ENCODE results near the gene SATB1.

The SATB1 gene

GRCh38 chr3:18431266-18431665 is 6.1 kb upstream of the SATB1 start:
- no peak for DNase-seq (ENCODE audit: low read depth)

GRCh38 chr3:18428991-18429745 is 4.0 kb upstream of the SATB1 start:
- DNase-seq (ENCODE audit: low read depth): no peak

- no peak for DNase-seq (ENCODE audit: low read depth)
Measured at GRCh38 chr3:18428036-18428435, 2.9 kb upstream of the SATB1 start.

DNA sequence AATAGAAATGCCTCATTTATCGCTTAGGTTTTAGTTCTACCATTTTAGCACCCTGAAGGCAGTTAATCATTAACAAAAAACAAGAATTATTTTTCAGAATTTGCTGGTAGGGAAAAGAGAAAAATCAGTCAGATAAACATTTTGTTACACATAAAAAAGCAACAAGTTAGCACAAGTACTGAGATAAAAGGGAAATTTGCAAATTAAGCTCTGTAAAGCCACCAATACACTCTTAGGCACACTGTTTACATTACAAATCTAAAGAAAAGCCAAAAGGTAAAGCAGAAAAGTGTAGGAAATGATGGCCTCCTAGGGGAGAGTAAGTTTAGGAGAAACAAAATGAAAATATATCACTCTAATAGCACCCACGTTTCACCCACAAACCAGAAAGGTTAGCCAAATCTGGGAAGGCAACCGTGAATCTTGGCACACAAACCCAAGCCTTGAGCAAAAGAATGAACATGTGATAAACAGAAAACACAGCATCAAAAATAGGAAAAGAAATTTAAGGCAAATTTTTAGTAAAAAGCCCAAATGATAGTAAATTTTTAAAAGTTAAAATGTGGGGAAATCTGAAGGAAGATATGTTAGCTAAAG is 1.6 kb upstream of the SATB1 start:
- no peak for DNase-seq (ENCODE audit: low read depth)

GRCh38 chr3:18425641-18426257 is 610 bp upstream of the SATB1 start:
- peak; percentile 63 for DNase-seq (ENCODE audit: low read depth)

DNA sequence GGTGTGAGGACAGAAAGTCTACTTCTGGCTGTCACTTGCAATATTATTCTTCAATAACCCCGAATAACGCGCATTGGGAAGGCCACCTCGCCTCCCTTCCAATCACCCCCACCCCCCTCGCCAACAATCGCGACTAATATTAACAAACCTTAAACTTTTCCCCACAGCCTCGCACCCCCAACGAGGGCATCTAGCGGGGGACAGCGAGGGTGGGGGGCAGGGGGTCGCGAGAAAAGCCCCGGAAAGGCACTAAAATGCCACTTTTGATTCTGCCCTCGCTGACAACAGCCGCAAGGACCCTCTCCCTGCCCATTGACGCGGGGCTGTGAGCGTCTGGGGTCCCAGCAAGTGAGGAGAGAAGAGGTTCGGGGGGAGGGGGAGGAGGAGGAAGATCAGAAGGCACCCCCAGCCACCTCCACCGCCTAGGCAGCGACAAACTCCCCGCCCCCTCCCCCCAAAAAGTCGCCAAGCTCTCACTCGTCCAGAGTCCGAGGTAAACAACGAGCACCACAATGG is 868 bp downstream of the SATB1 start:
- no peak for DNase-seq (ENCODE audit: low read depth)

GRCh38 chr3:18423401-18424212 is 1.5 kb downstream of the SATB1 start:
- no peak for DNase-seq (ENCODE audit: low read depth)

GRCh38 chr3:18422972-18423371 is 2.2 kb downstream of the SATB1 start:
- DNase-seq (ENCODE audit: low read depth): no peak

- DNase-seq (ENCODE audit: low read depth): no peak
Measured at GRCh38 chr3:18420555-18420954, 4.6 kb downstream of the SATB1 start.

- no peak for DNase-seq (ENCODE audit: low read depth)
Measured at GRCh38 chr3:18419232-18419631, 5.9 kb downstream of the SATB1 start.

GRCh38 chr3:18417904-18418572 is 7.1 kb downstream of the SATB1 start:
- DNase-seq (ENCODE audit: low read depth): no peak

DNA sequence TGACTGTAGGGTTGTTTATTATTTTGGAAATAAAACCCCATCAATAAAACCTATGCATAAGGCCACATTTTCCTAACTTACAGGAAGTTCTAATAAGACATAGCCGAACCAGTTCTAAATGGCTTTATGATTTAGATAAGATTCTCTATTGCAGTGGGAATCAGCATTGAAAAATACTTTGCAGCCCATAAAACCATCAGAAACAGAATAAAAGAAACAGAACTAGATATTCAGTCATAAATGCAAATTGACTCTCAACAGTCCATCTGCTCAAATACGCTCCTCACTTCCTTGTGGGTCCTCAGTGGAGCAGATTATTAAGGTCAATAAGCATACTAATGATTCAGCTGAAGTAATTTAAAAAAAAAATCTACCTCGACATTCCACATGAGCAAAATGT is 8.8 kb downstream of the SATB1 start:
- DNase-seq (ENCODE audit: low read depth): no peak

GRCh38 chr3:18415839-18416238 is 9.3 kb downstream of the SATB1 start:
- no peak for DNase-seq (ENCODE audit: low read depth)

GRCh38 chr3:18415167-18415566 is 10.0 kb downstream of the SATB1 start:
- DNase-seq (ENCODE audit: low read depth): no peak

DNA sequence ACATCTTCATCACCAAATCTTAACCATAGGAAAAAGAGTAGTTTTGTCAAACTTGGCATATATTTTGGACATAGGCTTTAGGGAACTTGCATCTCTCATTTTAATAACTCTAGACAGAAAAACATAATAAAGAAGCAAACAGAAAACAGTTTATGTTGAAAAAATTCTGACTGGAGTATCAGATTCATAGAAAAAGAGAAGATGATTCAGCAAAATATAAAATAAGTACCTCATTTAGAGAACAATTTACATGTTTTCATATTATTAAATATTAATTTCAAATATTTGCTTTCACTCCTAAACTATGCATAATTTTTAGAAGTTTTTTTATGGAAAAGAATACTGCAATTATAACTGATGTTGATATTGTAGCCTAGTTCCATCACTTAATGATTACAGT is 12.5 kb downstream of the SATB1 start:
- no peak for DNase-seq (ENCODE audit: low read depth)

DNA sequence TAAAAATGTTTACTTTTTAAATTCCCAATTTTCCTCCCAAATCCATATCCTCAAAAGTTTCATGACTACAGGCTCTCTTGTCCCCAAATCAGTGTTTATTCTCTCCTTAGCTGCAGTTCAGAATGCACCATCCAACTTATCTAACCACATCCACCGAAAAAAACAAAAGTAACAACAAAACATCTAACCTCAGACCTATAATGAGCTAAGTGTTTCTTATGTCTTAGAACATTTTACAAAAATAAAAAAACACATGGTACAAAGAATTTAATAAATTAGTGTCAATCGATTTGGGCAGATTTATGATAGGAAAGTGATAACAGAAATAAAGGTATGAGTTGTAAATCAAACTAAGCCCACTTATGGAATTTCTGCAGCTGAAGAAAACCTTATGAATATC is 13.6 kb downstream of the SATB1 start:
- DNase-seq (ENCODE audit: low read depth): no peak

- DNase-seq (ENCODE audit: low read depth): no peak
Measured at GRCh38 chr3:18410205-18410604, 14.9 kb downstream of the SATB1 start.

GRCh38 chr3:18409266-18409665 is 15.9 kb downstream of the SATB1 start:
- DNase-seq (ENCODE audit: low read depth): no peak

- DNase-seq (ENCODE audit: low read depth): no peak
Measured at GRCh38 chr3:18405141-18405540, 20.0 kb downstream of the SATB1 start.

DNA sequence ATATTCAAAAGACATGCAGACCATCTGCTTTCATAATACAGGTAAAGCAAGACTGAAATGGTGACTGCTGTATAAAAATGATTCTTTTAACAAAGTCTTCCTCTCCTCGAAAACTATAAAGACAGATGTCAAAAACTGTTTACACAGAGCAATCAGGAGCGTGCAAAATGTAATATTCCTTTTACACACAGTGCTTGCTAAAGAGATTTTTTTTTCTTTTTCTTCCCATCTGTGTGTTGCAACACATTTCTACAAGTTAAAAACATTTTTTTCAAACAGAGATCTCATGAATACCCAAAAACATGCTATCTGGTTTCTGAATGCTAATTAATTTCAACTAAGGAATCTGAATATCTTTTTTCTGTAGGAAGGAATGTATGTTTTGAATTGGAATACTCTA is 22.1 kb downstream of the SATB1 start:
- no peak for DNase-seq (ENCODE audit: low read depth)

- DNase-seq (ENCODE audit: low read depth): no peak
Measured at GRCh38 chr3:18402239-18402799, 22.8 kb downstream of the SATB1 start.
